T-helper 1 cell treated with Interleukin-12 subunit alpha and Interleukin-12 subunit beta and Interleukin-4 antibody, amounts not matched to agents 30 ng/mL and 1 ng/mL, for 36 hours (primary cell): ENCODE results near the gene SLC6A6. TPM values are rescaled to one million over a fixed set of nuclear protein-coding genes. Genes with fewer than 3 reads are reported as not detected.

ENCODE experiments used
- intact Hi-C: fragments of 100-400 bp; cut with micrococcal nuclease; formaldehyde crosslinking; loops from one replicate; pipeline ENCODE4 v1.15.1; 2024
- total RNA-seq: library from RNA; stranded (reverse); gene quantifications from 2 replicates; pipeline ENCODE4 v1.2.3, GENCODE V29; 2022

SLC6A6 gene
- total RNA-seq, 1 donor from 2014 or later = 43.3 TPM

- intact Hi-C loops = no loop called here
These were observed 78.0 kb downstream of the SLC6A6 start for GRCh38 chr3:14480207-14481017.

GRCh38 chr3:14481018-14481645 is 78.7 kb downstream of the SLC6A6 start:
- intact Hi-C loops = no loop called here

- intact Hi-C loops = no loop called here
These were observed 79.2 kb downstream of the SLC6A6 start for GRCh38 chr3:14481646-14482036.

- intact Hi-C loops = no loop called here
These were observed 79.9 kb downstream of the SLC6A6 start for GRCh38 chr3:14482271-14482721.

DNA sequence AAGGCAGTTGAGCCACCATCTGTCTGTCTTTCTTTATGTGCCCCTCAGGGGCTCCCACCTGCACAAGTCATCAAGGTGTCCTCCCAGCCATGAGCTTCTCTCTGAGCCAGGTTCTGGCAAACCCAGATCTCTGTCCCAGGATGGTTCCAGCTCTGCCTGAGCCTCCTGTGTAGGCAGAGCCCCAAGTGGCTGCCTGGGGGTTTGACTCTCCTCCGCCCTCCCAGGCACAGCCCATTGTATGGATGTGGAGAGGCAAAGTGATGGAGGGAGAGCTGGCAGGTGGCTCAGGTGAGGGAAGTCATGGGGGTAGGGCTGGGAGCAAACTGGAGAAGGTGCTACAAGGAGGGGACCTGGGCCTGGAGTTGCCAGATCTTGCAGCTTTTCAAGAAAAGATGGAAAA is 80.9 kb downstream of the SLC6A6 start:
- intact Hi-C loops = no loop called here

DNA sequence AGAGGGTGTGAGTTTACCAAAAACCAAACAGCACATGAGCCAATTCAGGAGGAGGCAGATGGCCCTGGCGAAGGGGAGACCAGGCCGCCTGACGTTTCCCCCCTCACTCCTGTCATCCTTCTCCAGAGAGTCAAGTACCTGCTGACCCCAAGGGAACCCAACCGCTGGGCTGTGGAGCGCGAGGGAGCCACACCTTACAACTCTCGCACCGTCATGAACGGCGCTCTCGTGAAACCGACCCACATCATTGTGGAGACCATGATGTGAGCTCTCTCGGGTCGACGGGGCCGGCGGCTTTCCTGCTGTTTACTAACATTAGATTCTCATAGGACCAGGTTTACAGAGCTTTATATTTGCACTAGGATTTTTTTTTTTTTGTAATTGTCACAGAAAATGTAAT is 82.3 kb downstream of the SLC6A6 start:
- intact Hi-C loops = no loop called here

DNA sequence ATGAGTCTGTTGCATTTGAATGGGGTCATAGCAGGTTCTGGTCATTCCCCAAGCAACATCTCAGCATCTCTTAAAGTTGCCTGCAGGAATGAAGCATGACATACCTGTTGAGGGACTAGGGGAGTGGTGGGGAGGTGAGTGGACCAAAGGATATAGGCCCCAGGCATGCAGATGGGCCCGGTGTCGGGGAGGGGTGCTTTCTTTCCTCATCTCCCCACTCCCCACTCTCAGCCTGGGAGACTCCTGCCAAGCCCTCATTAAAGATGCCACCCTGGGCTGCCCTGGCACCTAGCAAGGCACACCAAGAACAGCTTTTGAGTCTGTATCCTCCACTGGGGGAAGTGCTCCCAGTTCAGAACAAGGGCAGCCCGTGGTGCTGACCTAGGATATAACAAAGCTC is 83.6 kb downstream of the SLC6A6 start:
- intact Hi-C loops = no loop called here

GRCh38 chr3:14486460-14486859 is 84.1 kb downstream of the SLC6A6 start:
- intact Hi-C loops = no loop called here

- intact Hi-C loops = no loop called here
These were observed 84.7 kb downstream of the SLC6A6 start for GRCh38 chr3:14487086-14487485.

DNA sequence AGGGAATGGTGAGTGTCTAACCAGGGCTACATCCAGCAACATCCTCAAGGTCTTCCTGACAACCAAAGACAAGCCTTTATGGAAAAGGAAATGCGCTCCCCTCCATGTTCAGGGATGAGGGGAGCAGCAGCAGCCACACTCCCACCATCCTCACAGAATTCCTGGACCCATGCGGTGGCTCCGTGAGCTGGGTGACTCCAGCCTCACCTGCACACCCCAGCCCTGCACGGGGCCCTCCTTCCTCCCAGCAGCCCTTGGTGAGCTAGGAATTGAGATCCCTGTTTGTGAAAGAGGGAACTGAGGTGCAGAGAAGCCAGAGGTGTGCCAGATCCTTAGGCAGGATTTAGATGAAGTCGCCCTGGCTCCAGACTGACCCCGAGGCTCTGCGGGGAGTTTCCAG is 85.4 kb downstream of the SLC6A6 start:
- intact Hi-C loops = no loop called here

DNA sequence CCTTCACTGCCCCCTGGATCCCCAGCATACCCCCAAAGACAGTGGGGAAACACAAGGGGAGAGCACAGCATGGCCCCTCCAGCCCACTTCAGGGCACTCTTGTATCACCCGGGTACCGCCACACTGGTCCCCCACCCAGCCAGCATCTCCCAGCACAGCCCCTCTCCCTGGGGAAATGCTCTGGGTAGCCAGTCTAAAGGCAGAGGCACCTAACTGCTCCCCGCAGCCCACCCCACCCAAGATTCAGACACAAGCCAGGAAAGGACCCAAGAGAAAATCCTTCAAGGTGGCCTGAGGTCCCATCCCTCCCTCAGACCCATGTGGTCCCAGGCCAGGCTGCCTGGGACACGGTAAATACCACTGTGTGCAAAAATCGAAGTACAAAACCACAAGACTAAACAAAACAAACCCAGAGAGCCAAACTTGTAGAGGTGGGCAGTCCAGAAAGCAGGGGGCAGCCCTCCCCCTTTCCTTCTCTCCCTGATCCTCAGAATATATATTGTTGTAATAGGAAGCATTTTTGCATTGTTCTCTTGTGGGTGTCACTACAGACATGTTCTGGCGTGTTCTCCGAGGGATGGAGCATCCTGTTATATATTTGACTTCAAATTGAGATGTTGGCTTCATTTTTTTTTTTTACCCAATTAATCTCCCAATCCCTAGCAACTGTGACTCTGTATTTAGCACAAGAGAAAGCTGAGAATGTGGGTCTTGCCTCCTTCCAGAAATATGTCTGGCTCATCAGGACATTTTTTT is 86.1 kb downstream of the SLC6A6 start:
- intact Hi-C loops = no loop called here

- intact Hi-C loops = no loop called here
These were observed 87.2 kb downstream of the SLC6A6 start for GRCh38 chr3:14489641-14490040.

GRCh38 chr3:14490255-14490654 is 87.8 kb downstream of the SLC6A6 start:
- intact Hi-C loops = no loop called here

- intact Hi-C loops = no loop called here
These were observed 88.4 kb downstream of the SLC6A6 start for GRCh38 chr3:14490831-14491230.

- intact Hi-C loops = no loop called here
These were observed 89.2 kb downstream of the SLC6A6 start for GRCh38 chr3:14491396-14492190.

DNA sequence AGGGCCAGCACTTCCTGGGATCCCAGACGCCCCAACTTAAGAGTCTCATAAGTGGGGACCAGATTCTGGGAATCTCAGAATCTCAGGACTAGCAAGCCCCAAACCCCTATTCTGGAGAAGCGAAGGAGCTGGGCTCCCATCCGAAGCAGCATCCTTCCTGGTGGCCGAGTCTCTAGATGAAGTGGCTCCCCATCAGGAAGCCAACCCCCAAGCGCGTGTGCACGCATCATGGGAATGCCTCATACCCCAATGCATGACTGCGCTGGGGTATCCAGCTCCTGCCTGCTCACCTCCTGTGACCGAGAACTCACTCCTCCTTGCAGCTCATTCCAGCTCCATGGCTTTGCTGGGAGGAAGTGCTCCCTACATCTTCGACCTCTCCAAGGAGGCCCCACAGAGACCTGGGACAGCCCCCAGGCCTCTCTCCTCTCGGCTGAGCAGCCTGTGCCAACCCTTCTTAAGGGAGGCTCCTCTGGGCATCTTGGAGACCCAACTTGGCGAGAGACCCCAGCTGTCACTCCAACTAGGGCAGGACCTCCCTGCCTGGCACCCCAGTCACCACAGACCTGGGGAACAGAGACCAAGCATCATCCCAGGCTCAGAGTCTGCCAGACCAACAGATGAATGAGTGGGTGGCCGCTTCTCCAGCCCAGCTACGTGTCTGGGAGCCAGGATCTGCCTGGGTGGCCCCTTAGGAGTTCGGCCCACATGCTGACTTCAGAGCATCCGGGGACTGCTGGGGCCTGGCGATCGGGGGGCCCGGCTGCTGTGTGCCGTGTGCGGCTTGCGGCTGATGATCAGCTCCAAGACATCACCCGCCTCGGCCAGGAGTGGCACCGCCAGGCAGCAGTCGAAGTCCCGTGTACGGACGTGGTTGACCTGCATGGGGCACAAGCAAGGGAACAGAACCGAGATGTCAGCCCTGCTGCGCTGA is 90.8 kb downstream of the SLC6A6 start:
- intact Hi-C loops = no loop called here

DNA sequence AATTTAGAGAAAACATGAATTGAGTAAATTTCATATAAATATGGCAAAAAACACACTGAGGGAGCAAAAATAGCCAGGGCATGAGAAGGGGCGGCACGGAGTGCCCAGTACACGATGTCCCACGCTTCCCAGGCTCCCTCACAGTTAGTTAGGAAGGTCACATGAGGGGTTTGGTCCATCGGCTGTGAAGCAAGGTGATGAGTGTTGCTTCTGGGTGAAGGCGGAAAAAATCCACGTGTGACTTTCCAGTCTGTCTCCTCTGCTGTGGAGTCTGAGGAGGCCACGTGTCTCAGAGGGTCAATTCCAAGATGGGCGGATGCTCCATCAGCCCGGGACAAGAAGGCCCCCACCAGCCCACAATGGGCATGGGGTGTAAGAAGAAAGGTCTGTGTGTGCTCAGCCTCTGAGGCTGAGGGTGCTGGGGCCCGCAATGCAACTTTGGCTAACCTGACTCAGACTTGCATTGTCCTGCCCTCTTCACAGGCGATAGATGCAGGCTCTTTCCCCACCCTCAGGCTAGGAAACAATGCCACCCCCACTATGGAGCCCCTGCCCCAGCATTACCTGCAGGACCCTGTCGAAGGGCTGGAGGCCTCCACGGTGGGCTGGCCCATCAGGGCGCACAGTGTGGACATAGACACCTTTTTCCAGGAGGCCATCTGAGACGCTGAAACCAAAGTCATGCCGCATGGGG is 92.0 kb downstream of the SLC6A6 start:
- intact Hi-C loops = no loop called here

DNA sequence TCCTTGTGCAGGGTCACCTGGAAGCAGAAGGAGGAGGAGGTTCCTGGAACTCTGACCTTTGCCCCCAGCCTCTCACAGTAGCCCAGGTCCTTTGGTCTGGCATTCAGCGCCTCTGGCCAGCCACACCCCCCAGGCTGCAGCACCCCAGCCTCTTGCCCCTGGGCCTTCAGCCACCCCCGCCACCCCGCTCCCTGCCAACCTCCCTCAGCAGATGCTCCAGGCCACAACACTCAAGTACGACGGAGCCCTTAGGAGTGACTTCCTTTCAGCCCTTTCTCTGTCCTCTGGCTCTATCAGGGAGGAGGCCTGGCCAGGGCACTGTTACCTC is 92.5 kb downstream of the SLC6A6 start:
- intact Hi-C loops = no loop called here

DNA sequence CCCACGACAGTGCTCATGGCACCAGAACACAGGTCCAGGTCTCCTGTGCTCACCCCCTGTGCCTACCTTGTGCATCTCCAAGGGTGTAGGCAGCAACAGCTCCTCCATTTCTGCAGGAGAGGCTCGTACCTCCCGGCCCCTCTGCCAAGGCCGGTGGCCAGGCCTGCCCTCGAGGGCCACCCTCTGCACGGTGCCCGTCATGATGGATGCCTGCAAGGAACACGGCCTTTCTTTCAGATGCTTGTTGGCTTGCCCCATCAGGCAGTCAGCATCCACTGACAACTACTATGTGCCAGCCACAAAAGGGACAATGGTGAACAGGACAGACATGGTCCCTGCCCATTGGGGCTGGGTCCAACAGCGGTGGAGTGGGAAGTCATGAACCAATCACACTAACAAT is 93.9 kb downstream of the SLC6A6 start:
- intact Hi-C loops = no loop called here

DNA sequence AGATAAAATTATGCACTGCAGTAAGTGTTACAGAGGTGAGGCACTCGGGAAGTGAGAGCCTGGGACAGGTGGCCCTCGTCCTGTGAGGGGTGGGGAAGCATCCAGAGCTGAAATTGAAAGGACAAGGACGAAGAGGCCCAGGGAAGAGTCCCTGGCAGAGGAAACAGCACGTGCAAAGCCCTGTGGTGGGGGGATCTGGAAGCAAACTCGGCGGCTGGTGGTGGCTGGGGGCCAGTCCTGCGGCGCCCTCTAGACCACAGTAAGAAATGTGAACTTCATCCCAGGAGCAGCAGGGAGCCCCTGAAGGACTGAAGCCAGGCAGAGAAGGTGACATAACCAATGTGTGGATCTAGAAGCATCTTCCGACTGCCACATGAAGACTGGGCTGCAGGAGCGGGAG is 94.9 kb downstream of the SLC6A6 start:
- intact Hi-C loops = no loop called here
